ENCODE measurements around the gene GNA12.

DNA sequence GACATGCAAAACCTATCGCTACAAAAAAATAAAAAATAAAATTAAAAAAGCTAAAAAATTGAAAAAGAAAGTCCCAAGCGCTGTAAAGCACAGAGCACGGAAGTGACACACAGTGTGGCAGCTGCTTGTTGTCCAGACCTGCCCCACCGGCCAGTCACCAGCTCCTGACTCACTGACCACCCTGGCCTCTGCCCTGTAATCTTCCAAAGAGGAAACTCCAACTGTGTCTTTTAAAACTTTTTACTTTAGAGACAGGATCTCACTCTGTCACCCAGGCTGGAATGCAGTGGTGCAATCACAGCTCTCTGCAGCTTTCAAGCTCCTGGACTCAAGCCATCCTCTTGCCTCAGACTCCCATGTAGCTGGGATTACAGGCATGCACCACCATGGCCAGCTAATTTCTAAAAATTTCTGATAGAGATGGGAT is 23.6 kb downstream of the GNA12 start:
- TF ChIP-seq, protein P1, sequence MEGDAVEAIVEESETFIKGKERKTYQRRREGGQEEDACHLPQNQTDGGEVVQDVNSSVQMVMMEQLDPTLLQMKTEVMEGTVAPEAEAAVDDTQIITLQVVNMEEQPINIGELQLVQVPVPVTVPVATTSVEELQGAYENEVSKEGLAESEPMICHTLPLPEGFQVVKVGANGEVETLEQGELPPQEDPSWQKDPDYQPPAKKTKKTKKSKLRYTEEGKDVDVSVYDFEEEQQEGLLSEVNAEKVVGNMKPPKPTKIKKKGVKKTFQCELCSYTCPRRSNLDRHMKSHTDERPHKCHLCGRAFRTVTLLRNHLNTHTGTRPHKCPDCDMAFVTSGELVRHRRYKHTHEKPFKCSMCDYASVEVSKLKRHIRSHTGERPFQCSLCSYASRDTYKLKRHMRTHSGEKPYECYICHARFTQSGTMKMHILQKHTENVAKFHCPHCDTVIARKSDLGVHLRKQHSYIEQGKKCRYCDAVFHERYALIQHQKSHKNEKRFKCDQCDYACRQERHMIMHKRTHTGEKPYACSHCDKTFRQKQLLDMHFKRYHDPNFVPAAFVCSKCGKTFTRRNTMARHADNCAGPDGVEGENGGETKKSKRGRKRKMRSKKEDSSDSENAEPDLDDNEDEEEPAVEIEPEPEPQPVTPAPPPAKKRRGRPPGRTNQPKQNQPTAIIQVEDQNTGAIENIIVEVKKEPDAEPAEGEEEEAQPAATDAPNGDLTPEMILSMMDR (IDR thresholded peaks at IDR 0.05), result no peak
- TF ChIP-seq POLR2A (IDR thresholded peaks at IDR 0.05), result no peak

All from adrenal gland (tissue), 5 donors.